ENCODE data around the gene ST3GAL6.

Gene ST3GAL6

DNA sequence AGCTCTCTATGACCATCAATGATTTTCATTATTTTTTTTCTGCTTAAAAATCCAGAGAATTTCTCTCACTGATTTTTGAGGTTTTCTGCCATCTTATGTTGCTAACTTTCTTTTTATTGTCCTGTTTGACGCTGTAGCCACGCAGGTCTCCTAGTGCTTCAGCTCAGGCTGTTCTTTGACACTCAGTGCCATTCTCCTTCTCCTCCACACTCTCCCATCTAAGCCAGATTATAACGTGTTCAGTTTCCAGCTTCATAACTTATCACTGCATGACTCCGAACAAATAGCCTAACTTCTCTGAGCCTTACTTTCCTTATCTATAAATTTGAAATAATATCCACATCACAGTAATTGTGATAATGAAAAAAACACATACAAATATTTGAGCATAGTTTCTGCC is 22.8 kb upstream of the ST3GAL6 start:
- DNase-seq (ENCODE audit: low read depth) = no peak

DNA sequence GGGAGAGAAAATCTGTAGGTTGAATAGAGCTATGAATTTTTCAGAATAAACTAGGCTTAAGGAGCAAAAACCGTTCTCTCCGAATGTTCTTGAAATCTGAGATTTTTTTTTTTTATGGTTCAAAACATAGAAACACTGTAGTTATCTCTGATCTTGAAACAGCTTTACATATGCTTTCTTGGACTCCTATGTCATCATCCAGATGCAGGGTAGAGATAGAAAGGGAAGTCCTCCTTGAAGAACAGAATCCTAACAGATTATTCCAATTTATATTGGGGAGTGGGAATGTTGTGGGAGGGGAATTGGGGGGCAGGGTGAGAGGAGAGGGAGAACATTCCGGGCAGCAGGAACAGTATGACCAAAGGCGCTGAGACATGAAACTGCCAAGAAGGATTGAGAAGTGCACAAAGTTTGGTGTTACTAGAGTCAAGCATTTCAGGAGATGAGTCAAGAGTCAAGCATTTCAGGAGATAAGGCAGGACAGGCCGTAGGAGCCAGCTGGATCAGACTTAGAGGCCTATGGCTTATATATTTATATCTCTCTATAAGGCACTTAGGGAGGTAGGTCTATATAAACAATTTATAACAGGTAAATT is 21.9 kb upstream of the ST3GAL6 start:
- peak; percentile 63 for DNase-seq (ENCODE audit: low read depth)

DNA sequence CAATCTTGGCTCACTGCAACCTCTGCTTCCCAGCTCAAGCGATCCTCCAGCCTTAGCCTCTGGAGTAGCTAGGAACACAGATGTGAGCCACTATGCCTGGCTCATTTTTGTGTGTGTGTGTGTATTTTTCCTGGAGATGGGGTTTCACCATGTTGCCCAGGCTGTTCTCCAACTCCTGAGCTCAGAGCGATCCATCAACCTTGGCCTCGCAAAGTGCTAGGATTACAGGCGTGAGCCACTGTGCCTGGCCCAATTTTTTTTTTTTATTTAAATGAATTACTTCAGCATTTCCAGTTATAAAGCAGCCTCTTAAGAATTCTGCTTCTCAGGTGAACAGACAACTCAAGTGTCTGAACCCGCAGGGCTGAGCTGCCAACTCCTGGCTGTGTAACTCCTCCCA is 20.1 kb upstream of the ST3GAL6 start:
- DNase-seq (ENCODE audit: low read depth) = no peak

DNA sequence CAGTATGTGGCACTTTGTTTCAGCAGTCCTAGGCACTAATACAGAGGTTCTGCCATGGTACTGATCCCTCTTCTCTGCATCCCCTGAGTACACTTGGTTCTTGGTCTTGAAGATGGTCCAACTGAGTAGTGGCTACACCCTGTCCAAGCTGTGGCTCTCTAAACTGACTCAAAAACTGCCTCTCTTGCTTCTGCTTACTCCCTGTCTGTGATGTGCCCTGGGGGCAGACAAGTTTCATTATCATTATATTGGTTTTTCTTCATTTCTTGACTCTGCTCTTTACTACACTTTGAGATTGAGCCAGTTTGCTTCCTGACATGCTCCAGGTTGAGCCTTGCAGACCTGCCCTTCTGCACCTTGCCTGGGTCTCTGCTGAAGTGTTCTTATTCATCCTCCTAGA is 18.9 kb upstream of the ST3GAL6 start:
- peak; percentile 39 for DNase-seq (ENCODE audit: low read depth)

DNA sequence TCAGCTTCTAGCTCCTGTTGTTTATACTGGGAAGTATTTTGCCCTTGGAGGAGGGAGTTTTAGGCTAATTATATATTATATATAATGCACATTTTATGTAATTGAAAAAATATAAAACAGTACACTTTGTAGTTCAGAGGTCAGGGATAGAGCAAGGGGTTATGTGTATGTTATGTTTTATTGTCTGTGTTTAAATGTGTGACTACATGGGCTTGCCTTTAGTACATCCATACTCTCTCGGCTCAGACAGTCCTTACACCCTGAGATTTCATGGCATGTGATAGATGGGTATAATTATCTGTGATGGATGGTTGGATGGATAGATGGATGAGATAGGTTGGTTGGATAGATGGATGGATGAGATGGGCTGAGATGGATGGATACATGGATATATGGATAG is 17.4 kb upstream of the ST3GAL6 start:
- DNase-seq (ENCODE audit: low read depth) = no peak

DNA sequence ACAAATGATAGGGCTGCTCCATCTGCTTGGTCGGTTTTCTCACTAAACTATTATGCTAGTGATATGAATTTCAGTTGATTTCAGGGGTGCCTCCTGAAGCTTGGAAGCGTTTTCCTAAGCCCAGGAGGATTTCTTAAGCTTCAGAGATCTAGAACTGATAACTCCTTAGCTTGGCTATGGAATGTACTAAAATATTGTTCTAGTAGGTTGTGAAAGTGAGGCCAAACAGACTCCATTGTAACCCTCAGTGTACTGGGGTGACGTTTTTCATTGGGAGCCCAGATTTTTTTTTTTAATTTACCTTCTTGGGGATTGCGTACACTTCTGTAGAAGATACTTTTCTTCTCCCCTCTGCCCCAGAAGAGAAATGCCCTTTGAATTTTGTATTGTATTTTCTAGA is 17.0 kb upstream of the ST3GAL6 start:
- no peak for DNase-seq (ENCODE audit: low read depth)

DNA sequence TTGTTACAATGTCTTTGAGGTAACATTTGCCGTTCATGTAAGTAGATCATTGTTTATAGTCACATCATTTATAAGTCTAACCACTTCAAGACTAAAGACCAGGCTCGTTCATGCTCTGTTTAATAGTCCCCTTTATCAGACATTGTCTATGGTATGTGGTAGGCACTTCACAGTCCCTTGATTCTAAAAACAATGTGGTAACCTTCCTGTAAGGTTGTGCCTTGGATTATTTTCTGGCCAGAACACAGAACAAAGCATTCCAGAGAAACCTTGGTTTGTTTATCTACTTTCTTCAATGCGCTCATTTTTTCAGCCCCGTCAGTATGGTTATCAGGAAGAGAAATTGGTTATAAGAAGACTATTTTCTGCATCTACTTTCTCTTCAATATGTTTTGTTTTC is 16.3 kb upstream of the ST3GAL6 start:
- DNase-seq (ENCODE audit: low read depth) = no peak

DNA sequence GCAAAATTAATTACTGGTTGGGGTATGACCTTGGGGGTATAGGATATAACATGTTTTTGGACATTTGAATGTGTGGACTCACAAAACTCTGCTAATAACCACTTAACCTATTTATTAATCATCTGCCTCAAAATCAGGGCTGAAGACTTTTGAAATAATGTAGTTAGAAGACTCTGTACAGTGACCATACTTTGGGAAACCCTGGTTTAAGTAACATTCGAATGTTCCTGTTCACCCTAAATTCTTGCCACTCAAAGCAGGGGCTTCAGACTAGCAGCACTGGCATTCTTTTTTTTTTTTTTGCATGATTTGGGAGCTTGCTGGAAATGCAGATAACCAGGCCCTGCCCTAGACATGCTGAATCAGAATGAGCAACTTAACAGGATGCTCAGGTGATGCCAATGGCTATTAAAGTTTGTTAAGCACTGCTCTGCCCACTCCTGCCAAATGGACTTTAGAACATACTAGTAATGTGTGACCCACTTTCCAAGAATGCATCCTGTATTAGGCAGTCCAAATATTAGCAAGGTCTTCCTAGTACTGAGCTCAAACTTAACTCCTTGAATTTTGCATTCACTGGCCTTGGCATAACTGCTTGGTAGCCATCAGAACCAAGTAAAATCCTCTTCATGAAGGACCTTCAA is 12.7 kb upstream of the ST3GAL6 start:
- peak; percentile 15 for DNase-seq (ENCODE audit: low read depth)

DNA sequence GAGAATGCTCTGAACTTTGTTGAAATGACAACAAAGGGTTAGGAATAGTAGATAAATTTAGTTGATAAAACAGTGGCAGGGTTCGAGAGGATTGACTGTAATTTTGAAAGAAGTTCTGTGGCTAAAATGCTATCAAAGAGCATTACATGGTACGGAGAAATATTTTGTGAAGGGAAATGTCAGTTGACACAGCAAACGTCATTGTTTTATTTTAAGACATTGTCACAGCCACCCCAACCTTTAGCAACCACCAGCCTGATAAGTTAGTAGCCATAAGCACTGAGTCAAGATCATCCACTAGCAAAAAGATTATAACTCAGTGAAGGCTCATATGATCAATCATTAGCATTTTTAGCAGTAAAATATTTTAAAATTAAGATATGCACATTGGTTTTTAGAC is 8.7 kb upstream of the ST3GAL6 start:
- DNase-seq (ENCODE audit: low read depth) = no peak

DNA sequence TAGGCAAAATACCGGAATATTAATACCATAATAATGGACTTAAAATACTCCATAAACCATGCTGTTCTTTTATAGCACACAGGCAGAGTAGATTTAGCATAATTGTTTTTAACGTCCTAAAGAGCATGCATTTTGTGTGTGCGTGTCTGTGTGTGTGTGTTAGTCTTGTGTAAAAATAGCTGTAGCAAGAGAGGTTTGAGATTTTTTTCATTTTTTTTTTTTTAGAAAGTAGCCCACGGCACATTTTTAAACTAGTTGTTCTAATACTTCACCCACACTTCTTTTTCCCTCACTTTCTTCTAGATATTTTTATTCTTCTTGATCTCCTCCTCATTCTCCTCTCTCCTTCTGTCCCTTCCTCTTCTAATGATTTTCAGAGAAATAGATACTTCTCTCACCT is 7.5 kb upstream of the ST3GAL6 start:
- DNase-seq (ENCODE audit: low read depth) = no peak

DNA sequence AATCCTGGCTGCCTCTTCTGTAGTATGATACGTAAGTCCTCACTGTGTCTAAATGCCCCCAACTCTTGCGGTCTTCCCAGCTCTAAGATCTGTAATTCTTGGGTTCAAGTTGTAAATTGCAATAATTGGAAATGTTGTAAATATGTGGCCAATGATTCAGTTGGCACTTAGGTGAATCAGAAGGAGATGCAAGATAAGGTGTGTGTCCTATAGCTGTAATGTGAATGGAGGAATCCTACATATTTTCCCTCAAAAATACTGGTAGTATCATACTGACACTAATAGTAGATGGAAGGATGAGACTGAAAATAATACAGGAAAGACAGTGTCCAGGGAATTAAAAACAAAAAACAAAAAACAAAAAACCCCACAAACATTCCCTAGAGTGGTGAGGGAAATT is 3.5 kb upstream of the ST3GAL6 start:
- no peak for DNase-seq (ENCODE audit: low read depth)

DNA sequence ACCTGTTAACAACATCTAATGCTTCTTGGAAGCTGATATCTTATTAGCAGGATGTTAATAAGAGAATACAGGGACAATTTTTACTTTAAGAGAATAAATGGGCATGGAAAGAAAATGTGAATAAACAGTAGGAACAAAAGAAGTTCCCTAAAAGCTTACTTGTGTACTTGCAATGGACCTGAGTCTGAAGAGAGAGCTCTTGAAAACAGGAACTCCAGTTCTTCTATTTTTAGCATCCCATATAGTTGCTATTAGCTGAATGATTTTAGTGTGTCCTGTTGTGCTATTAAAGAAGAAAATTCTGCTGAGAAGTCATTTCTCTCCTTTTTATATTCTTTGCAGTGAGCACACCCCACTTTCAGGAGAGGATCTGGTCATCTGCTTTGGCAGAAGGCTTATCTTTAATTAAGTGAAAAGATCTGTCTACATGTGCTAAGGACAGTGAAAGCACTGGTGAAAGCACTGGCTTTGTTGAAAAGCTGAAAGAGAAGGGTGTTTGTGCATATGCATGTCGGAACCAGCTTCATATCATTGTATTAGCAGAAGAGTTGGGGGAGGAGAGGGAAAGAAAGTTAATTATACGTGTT is 1.4 kb upstream of the ST3GAL6 start:
- no peak for DNase-seq (ENCODE audit: low read depth)

DNA sequence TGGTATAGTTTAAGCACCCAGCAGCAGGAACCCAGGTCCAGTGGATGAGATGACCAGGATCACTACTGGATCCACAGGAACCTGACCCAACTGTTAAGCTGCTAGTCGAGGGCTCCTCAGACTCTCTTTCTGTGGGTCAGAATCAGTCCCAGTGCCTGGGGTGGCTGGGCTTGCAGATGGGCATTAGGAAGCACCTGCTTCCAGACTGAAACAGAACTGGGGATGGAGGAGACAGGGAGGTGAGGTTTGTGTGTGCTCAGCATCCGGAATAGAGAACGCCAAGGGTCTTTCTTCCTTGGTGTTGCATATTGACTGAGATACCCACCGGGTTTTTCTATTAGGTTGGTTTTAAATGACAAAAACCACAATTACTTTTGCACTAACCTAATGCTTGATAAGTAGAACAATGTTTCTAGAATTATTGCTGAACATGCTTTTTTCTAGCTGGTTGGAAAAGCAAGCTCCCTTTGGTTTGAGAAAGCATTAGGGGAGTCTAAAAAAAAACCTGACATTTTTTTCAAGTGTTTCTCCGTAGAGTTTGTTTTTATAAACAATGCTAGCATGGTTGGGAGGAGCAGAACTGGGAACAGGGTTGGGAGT is 779 bp downstream of the ST3GAL6 start:
- DNase-seq (ENCODE audit: low read depth) = no peak

DNA sequence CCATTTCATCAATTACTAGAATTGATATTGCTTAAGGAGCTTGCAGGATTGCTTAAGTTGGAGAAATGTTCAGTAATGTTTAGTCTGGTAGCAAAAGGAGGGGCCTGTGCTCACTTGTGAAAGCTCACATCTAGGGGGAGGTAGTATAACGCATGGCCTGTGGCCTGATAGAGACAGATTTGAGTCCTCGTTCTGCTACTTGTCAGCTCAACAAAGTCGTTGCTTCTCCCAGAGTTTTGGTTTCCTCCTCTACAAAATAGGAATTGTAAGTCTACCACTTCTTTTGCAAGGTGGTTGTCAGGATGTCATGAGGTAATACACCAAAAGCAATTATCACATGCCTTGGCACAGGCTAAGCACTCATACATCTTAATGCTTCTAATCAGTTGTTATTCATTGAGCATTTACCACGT is 1.3 kb downstream of the ST3GAL6 start:
- DNase-seq (ENCODE audit: low read depth) = no peak

DNA sequence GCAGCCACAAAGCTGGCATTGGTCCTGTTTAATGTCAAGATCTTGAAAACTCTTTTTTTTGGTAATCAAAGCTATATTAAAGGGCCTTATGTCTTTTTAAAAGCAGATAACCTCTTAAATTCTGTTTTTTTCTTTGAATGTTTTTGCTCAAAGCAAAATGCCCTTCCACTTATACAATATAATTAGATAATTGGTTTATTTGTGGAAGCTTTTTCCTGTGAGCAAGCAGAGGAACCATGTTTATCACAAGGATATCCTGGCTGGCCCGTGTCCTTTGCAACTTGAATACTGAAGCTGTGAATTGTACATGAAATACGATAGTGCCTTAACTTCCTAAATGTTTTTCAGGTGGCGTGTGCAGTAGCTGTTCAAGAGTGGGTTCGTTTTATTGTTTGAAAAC is 2.6 kb downstream of the ST3GAL6 start:
- no peak for DNase-seq (ENCODE audit: low read depth)

DNA sequence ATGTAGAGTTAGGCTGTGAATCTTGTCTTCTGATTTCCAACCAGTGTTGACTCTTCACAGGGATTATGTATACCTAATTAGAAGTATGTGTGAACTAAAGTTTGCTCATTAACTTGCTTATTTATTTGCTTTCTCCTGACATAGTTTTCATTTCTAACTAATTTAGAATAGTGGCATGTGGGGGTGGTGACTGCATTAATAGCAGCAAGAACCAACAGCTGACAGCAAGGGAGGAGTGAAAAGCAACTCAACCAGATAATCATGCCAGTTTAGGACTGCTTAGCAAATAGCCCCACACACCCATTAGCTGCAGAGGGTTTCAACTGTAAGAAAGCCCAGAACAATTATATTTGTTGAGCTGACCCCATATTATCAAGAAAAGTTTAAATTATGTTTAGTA is 3.8 kb downstream of the ST3GAL6 start:
- no peak for DNase-seq (ENCODE audit: low read depth)

DNA sequence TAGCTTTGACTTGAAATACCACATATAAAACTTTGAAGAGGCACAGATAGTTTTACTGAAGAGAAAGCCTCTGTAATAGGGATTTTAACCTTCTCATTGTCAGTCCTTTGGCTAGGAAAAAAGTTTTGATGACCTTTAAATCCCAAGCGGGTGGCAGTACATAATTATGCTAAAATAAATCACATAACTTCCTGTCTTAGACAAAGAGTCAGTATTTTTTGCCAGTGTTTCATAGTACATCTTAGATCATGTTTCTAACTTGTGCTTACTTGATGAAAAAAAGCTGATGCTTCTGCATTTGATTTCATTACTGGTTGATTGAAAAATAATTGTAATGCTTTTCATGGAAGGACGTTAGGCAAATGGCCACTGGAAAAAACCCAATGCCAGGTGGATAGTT is 5.8 kb downstream of the ST3GAL6 start:
- DNase-seq (ENCODE audit: low read depth) = no peak

DNA sequence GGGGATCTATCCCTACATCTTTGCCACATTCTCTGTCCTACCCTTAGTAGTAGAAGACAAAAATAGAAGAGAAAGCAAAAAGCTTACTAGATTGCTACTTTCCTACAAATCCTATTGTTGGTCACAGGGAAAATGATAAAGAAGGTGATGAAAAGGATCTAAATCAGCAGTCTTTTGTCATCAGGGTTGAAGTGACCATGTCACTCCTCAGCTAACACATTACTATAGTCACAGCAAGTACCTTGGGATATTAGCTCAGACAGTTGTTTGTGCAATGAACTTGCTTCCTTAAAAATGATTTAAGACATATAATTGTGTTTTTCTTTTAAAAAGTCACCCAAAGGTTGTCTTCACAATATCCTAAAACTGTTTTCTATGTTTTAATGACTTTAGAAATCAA is 6.3 kb downstream of the ST3GAL6 start:
- DNase-seq (ENCODE audit: low read depth) = no peak

DNA sequence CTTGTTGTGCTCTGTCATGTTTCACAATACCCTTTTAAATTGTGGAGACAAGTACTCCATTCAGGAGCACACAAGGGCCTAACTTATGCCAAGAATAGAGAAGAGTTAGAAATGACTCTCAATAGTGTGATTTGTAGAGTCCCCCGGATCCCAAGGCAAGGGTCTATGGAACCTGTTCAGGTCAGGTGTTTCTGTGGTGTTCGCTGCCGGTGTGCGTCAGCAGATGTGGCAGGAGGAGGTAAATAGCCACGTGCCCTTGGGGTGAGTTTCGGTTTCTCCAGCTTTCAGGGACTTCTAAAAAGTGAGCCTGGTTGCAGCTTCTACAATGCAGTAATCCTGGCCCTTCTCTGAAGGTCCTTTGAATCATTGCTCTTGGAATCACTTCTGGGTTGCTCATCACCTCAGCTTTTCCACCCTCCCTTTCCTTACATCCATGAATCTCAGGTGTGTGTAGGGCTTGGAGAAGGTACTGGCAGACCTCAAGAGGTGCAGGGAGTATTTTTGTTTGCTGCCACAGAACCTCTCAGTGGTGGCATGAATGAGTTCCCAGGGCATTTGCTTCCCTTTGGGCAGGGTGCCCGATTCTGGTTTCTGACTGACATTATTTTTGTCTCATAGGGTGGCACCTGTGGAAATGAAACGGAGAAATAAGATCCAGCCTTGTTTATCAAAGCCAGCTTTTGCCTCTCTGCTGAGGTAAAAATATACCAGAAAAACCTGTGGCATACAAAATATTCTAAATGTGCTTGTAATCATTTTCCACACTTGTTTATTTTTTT is 7.3 kb downstream of the ST3GAL6 start:
- DNase-seq (ENCODE audit: low read depth) = no peak

DNA sequence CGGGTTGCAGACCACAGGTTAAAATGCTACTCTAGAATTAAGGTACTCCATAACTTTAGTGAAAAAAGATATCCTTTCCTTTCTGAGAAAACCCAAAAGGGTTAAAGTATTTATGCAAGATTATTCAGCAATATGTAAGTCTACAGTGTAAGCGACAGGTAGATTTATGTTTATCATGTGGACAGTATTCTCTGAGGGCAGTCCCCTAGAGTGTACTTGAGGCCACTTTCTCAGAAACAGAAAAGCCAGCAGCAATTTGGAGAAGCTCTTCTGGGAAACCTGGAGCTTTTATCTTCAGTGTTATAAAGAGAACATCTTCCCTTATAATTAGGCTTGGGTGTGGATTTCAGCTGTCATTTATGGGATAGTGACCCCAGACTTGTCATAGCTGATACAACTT is 8.9 kb downstream of the ST3GAL6 start:
- DNase-seq (ENCODE audit: low read depth) = no peak

DNA sequence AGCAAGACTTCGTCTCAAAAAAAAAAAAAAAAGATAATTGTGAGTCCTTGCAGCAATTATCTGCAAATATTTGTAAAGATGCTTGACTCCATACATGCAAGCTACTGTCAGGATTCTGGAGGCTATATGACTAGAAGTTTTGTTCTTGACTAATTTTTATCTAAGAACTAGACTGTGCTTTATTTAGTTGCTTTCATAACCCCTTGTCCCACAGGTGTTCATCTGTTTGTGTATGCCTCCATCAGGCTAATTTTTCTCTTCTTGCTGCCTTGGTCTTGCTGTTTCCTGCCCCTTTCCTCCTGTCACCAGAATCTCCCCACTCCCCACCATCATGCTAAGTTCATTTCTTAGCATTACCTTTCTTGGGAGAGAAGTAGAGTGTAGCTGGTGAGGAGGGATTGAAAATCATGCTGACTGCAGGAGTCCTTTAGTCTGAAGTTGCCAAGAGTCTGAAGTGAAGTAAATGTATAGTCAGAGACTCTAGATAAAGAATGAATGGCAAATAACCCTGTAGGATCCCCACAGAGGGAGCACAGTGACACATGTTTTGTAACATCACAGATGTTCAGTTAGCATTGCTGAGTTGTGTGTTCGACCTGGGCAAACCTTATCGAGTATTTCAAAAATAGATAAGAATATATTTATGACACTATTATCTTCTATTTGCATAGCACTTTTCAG is 12.5 kb downstream of the ST3GAL6 start:
- no peak for DNase-seq (ENCODE audit: low read depth)

DNA sequence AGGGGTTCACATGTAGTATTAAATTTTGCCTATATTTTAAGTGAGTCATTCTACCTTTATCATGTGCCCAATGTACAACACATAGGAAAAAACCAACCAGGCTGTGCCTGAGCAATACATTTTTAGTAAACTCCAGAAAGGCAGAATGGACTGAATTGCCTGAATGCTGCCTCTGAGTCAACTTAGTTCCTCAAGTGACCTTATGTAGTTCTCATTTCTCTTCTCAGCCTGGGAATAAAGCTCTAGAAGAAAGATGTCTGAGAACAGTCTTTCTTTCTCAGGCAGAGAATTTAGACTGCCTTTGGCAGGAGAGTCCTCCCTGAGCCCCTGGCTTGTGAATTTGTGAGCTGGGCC is 13.0 kb downstream of the ST3GAL6 start:
- no peak for DNase-seq (ENCODE audit: low read depth)

All from ELR (cell line).